GM19468 (cell line): Measurements from ENCODE around the gene LETM1.
"Not testable (repeated sequence)": the region's sequence is repeated elsewhere in the genome, so short reads cannot be mapped to it uniquely, and the experiment has no call there.

ENCODE experiments used
- ATAC-seq: cut with Tn5 transposase; IDR thresholded peaks from one replicate; pipeline ENCODE4 v1.9.1; 2021; ENCODE audit warnings: mild to moderate bottlenecking, moderate library complexity, moderate number of reproducible peaks; ENCODE audit not compliant: unreplicated experiment; ENCODE audit errors: extremely low read depth

Gene LETM1

GRCh38 chr4:1854752-1855151 is 1.2 kb downstream of the LETM1 start:
- ATAC-seq = no peak

GRCh38 chr4:1852904-1853623 is 2.9 kb downstream of the LETM1 start:
- ATAC-seq = no peak

- no peak for ATAC-seq
These were observed 4.2 kb downstream of the LETM1 start for GRCh38 chr4:1851575-1852410.

- ATAC-seq = no peak
These were observed 4.8 kb downstream of the LETM1 start for GRCh38 chr4:1851160-1851559.

- no peak for ATAC-seq
These were observed 5.7 kb downstream of the LETM1 start for GRCh38 chr4:1850276-1850675.

GRCh38 chr4:1846580-1846979 is 9.4 kb downstream of the LETM1 start:
- no peak for ATAC-seq

- not testable (repeated sequence) for ATAC-seq
These were observed 11.3 kb downstream of the LETM1 start for GRCh38 chr4:1844618-1845017.

- no peak for ATAC-seq
These were observed 12.1 kb downstream of the LETM1 start for GRCh38 chr4:1843852-1844251.

- no peak for ATAC-seq
These were observed 12.9 kb downstream of the LETM1 start for GRCh38 chr4:1842993-1843448.

- ATAC-seq = no peak
These were observed 13.5 kb downstream of the LETM1 start for GRCh38 chr4:1842339-1842895.

- no peak for ATAC-seq
These were observed 14.1 kb downstream of the LETM1 start for GRCh38 chr4:1841887-1842210.

GRCh38 chr4:1841201-1841886 is 14.6 kb downstream of the LETM1 start:
- ATAC-seq = no peak

- ATAC-seq = no peak
These were observed 16.7 kb downstream of the LETM1 start for GRCh38 chr4:1839282-1839681.

- ATAC-seq = no peak
These were observed 18.9 kb downstream of the LETM1 start for GRCh38 chr4:1837069-1837468.

- no peak for ATAC-seq
These were observed 19.3 kb downstream of the LETM1 start for GRCh38 chr4:1836650-1837049.

GRCh38 chr4:1835836-1836235 is 20.1 kb downstream of the LETM1 start:
- ATAC-seq = not testable (repeated sequence)

GRCh38 chr4:1834047-1834775 is 21.7 kb downstream of the LETM1 start:
- ATAC-seq = no peak

- ATAC-seq = no peak
These were observed 22.5 kb downstream of the LETM1 start for GRCh38 chr4:1833307-1834046.

- ATAC-seq = no peak
These were observed 23.3 kb downstream of the LETM1 start for GRCh38 chr4:1832690-1833089.
